Measurements from ENCODE around the gene ABHD10.

- no peak for TF ChIP-seq CTCF (IDR thresholded peaks at IDR 0.05)
- TF ChIP-seq POLR2A (IDR thresholded peaks at IDR 0.05) = no peak
These were observed 41.9 kb downstream of the ABHD10 start for GRCh38 chr3:112020674-112021085.

Measured in lower leg skin (tissue), 3 donors.